WTC11 (cell line): Measurements from ENCODE around the gene FZD2.

Source experiments
- CBFB ChIP-seq: sonication (generic); formaldehyde crosslinking; IDR thresholded peaks from 2 replicates; pipeline ENCODE4 v1.8.1; 2022; ENCODE audit warnings: mild to moderate bottlenecking, low read depth, missing genetic modification reagents
- ETV6 ChIP-seq: sonication (generic); formaldehyde crosslinking; IDR thresholded peaks from 2 replicates; pipeline ENCODE4 v1.8.1; 2022; ENCODE audit warnings: mild to moderate bottlenecking, missing genetic modification reagents
- FOXP1 ChIP-seq: sonication (generic); formaldehyde crosslinking; IDR thresholded peaks from 2 replicates; pipeline ENCODE4 v1.8.0; 2022; ENCODE audit warnings: missing genetic modification reagents, mild to moderate bottlenecking, moderate library complexity, borderline replicate concordance
- GABPB1 ChIP-seq: sonication (generic); formaldehyde crosslinking; IDR thresholded peaks from 2 replicates; pipeline ENCODE4 v1.8.1; 2023; ENCODE audit warnings: mild to moderate bottlenecking, missing genetic modification reagents
- RELA ChIP-seq: sonication (generic); formaldehyde crosslinking; IDR thresholded peaks from 2 replicates; pipeline ENCODE4 v1.8.1; 2022; ENCODE audit warnings: missing genetic modification reagents, mild to moderate bottlenecking, borderline replicate concordance
- SMAD3 ChIP-seq: sonication (generic); formaldehyde crosslinking; IDR thresholded peaks from 2 replicates; pipeline ENCODE4 v1.8.0; 2022; ENCODE audit warnings: missing genetic modification reagents, mild to moderate bottlenecking, borderline replicate concordance
- SP1 ChIP-seq: sonication (generic); formaldehyde crosslinking; conservative IDR thresholded peaks from 2 replicates; pipeline ENCODE4 v1.8.1; 2022; ENCODE audit warnings: missing genetic modification reagents
- ZNF121 ChIP-seq: sonication (generic); formaldehyde crosslinking; IDR thresholded peaks from 2 replicates; pipeline ENCODE4 v1.8.0; 2023; ENCODE audit warnings: missing genetic modification reagents
- ZNF423 ChIP-seq: fragments of 250-450 bp; sonication (Bioruptor Pico); IDR thresholded peaks from 2 replicates; pipeline ENCODE4 v2.1.2; 2022; ENCODE audit warnings: mild to moderate bottlenecking, moderate library complexity
- TF ChIP-seq, protein P1 (sequence below): fragments of 200-600 bp; IDR thresholded peaks from 2 replicates; pipeline ENCODE4 v1.8.0; 2022; ENCODE audit warnings: antibody characterized with exemption
- TF ChIP-seq, protein P2 (sequence below): sonication (generic); formaldehyde crosslinking; IDR thresholded peaks from 2 replicates; pipeline ENCODE4 v1.8.1; 2023; ENCODE audit warnings: mild to moderate bottlenecking, missing genetic modification reagents, moderate library complexity
- TF ChIP-seq, protein P3 (sequence below): sonication (generic); formaldehyde crosslinking; IDR thresholded peaks from 2 replicates; pipeline ENCODE4 v1.8.0; 2022; ENCODE audit warnings: mild to moderate bottlenecking, missing genetic modification reagents
- TF ChIP-seq, protein P4 (sequence below): sonication (generic); formaldehyde crosslinking; IDR thresholded peaks from 2 replicates; pipeline ENCODE4 v1.8.1; 2022; ENCODE audit warnings: low read depth, missing genetic modification reagents, borderline replicate concordance

DNA sequence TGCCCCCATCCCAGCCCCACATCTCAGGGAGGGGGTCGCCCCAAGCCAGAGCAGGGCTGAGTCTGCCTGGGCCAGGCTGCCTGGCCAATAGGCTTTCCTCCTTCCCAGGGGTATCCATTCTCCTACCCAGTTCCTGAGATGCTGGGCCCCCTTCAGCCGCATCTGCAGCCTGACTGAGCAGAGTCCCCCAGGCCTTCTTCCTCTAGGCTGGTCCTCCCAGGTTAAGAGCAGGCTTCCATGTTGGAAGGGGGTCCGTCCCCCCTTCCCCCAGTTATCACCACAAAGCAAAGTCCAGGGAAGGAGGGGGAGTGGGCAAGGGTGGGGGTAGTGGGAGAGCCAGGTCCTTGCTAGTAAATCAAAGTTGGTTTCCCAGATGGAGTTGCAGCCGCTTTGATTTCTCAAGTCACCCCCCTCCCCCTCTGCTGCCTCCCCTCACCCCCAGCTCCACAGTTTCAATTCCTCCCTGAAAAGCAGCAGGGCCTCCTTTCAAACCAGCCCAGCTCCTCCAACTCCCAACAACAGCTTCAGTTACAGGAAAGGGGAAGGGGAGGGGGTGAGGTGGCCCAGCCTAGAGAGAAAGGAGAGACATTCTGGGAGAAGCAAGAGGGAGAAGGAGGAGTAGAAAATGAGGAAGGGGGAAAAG, 9.5 kb upstream of the FZD2 start:
- TF ChIP-seq GABPB1 (CRISPR knock-in tag) (no peak), ZNF121 (CRISPR knock-in tag) (no peak), ETV6 (CRISPR knock-in tag) (0 out of 2 replicates have a peak, but pooled peaks have one; percentile 44), SP1 (CRISPR knock-in tag) (no peak), RELA (CRISPR knock-in tag) (no peak), FOXP1 (CRISPR knock-in tag) (no peak), CBFB (CRISPR knock-in tag) (no peak), ZNF423 (CRISPR knock-in tag) (no peak), SMAD3 (CRISPR knock-in tag) (no peak)
- TF ChIP-seq, protein P1, sequence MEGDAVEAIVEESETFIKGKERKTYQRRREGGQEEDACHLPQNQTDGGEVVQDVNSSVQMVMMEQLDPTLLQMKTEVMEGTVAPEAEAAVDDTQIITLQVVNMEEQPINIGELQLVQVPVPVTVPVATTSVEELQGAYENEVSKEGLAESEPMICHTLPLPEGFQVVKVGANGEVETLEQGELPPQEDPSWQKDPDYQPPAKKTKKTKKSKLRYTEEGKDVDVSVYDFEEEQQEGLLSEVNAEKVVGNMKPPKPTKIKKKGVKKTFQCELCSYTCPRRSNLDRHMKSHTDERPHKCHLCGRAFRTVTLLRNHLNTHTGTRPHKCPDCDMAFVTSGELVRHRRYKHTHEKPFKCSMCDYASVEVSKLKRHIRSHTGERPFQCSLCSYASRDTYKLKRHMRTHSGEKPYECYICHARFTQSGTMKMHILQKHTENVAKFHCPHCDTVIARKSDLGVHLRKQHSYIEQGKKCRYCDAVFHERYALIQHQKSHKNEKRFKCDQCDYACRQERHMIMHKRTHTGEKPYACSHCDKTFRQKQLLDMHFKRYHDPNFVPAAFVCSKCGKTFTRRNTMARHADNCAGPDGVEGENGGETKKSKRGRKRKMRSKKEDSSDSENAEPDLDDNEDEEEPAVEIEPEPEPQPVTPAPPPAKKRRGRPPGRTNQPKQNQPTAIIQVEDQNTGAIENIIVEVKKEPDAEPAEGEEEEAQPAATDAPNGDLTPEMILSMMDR, result no peak
- TF ChIP-seq, protein P2, sequence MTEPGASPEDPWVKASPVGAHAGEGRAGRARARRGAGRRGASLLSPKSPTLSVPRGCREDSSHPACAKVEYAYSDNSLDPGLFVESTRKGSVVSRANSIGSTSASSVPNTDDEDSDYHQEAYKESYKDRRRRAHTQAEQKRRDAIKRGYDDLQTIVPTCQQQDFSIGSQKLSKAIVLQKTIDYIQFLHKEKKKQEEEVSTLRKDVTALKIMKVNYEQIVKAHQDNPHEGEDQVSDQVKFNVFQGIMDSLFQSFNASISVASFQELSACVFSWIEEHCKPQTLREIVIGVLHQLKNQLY (CRISPR knock-in tag), result no peak
- TF ChIP-seq, protein P3, sequence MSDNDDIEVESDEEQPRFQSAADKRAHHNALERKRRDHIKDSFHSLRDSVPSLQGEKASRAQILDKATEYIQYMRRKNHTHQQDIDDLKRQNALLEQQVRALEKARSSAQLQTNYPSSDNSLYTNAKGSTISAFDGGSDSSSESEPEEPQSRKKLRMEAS (CRISPR knock-in tag), result no peak
- TF ChIP-seq, protein P4, sequence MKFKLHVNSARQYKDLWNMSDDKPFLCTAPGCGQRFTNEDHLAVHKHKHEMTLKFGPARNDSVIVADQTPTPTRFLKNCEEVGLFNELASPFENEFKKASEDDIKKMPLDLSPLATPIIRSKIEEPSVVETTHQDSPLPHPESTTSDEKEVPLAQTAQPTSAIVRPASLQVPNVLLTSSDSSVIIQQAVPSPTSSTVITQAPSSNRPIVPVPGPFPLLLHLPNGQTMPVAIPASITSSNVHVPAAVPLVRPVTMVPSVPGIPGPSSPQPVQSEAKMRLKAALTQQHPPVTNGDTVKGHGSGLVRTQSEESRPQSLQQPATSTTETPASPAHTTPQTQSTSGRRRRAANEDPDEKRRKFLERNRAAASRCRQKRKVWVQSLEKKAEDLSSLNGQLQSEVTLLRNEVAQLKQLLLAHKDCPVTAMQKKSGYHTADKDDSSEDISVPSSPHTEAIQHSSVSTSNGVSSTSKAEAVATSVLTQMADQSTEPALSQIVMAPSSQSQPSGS (CRISPR knock-in tag), result no peak
